Vagina (tissue), 2 donors: ENCODE measurements around the gene PRG2. TPM values are rescaled to one million over a fixed set of nuclear protein-coding genes. Genes with fewer than 3 reads are reported as not detected.

Experiments
- DNase-seq, 2 donors: peaks; one replicate each; pipeline ENCODE4 v3.0.0-alpha.2; 2017; ENCODE audit errors: extremely low spot score in 2 of 2
- H3K27ac ChIP-seq: fragments of 200-600 bp; sonication (generic); one replicate; pipeline ENCODE4 v1.5.1; 2019
- H3K27me3 ChIP-seq: fragments of 200-600 bp; sonication (generic); one replicate; pipeline ENCODE4 v1.5.1; 2019
- H3K36me3 ChIP-seq, 2 donors: fragments of 200-600 bp; sonication (generic); one replicate each; pipeline ENCODE4 v1.5.1; 2017 to 2019
- H3K4me1 ChIP-seq: fragments of 200-600 bp; sonication (generic); one replicate; pipeline ENCODE4 v1.5.1; 2019
- H3K4me3 ChIP-seq, 2 donors: fragments of 200-600 bp; sonication (generic); 1 replicate in 1 of 2; 2 replicates in 1 of 2; pipeline ENCODE4 v1.5.1; 2016 to 2019
- H3K9me3 ChIP-seq: fragments of 200-600 bp; sonication (generic); one replicate; pipeline ENCODE4 v1.5.1; 2019
- POLR2A ChIP-seq, 2 donors: fragments of 450-650 bp; IDR thresholded peaks; one replicate each; pipeline ENCODE4 v1.6.1; 2017; ENCODE audit warnings: antibody characterized with exemption in 2 of 2, mild to moderate bottlenecking in 2 of 2, moderate library complexity in 2 of 2
- POLR2AphosphoS5 ChIP-seq, 2 donors: sonication (generic); formaldehyde crosslinking; IDR thresholded peaks; one replicate each; pipeline ENCODE4 v1.9.0; 2017; ENCODE audit warnings: antibody characterized with exemption in 2 of 2, mild to moderate bottlenecking in 2 of 2, low read depth in 1 of 2; ENCODE audit not compliant: insufficient read depth in 1 of 2
- intact Hi-C: fragments of 100-400 bp; cut with DNase I; formaldehyde crosslinking; loops from one replicate; pipeline ENCODE4 v1.15.1; 2023
- total RNA-seq: library from RNA; depleted of rRNA; stranded (reverse); fragments of >200 nt; gene quantifications from one replicate; pipeline ENCODE4 v1.2.3, GENCODE V29; 2016
- TF ChIP-seq, protein P1 (sequence below), 3 experiments: fragments of 450-650 bp in 2 of 3; fragments of 200-600 bp in 1 of 3; sonication (generic) in 1 of 3; IDR thresholded peaks; one replicate each; pipeline ENCODE4 v1.5.1; 2017 to 2019; ENCODE audit warnings: antibody characterized with exemption in 3 of 3, mild to moderate bottlenecking in 2 of 3, moderate library complexity in 2 of 3

Gene PRG2
- total RNA-seq, 1 donor from 2014 or later = not detected

DNA sequence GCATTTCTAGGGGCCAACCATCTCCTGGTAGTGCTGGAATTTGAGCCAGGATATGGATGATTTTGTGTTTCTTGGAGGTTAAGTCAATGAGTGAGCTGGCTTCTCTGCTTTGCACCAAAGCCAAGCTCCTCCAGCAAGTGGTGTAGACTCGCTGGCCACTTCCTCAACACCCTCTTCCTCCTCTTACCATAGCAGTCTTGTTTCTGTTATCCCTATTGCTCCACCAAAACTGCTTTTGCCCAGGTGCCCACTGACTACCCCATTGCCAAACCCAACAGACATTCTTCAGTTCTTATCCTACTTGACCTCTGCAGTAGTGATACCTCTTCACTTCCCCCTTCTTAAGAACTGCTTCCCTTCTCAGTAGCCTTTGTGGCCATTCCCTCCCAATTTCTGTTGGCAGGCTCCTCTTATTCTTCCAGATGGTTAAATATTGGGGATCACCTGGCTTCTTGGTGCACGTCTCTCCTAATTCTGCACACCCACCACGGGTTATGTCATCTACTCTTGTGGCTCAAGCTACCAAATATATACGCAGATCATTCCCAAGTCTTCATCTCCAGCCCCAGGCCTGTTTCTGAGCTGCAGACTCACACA is 7.0 kb upstream of the PRG2 start:
- Histone ChIP-seq H3K27ac (no peak overlapping the region), H3K4me3 (no peak overlapping the region), H3K36me3 (no peaks in the 10 kb centered on the region), H3K27me3 (no peaks in the 10 kb centered on the region), H3K9me3 (no peaks in the 10 kb centered on the region), H3K4me1 (no peaks in the 10 kb centered on the region)
- no peak for DNase-seq
- intact Hi-C loops = no loop called here
- TF ChIP-seq, protein P1, sequence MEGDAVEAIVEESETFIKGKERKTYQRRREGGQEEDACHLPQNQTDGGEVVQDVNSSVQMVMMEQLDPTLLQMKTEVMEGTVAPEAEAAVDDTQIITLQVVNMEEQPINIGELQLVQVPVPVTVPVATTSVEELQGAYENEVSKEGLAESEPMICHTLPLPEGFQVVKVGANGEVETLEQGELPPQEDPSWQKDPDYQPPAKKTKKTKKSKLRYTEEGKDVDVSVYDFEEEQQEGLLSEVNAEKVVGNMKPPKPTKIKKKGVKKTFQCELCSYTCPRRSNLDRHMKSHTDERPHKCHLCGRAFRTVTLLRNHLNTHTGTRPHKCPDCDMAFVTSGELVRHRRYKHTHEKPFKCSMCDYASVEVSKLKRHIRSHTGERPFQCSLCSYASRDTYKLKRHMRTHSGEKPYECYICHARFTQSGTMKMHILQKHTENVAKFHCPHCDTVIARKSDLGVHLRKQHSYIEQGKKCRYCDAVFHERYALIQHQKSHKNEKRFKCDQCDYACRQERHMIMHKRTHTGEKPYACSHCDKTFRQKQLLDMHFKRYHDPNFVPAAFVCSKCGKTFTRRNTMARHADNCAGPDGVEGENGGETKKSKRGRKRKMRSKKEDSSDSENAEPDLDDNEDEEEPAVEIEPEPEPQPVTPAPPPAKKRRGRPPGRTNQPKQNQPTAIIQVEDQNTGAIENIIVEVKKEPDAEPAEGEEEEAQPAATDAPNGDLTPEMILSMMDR (IDR thresholded peaks at IDR 0.05) = no peak
- no peak for TF ChIP-seq POLR2A (IDR thresholded peaks at IDR 0.05)
- no peak for TF ChIP-seq POLR2AphosphoS5 (IDR thresholded peaks at IDR 0.05; ENCODE audit: insufficient read depth in 1 of 2, low read depth in 1 of 2)

DNA sequence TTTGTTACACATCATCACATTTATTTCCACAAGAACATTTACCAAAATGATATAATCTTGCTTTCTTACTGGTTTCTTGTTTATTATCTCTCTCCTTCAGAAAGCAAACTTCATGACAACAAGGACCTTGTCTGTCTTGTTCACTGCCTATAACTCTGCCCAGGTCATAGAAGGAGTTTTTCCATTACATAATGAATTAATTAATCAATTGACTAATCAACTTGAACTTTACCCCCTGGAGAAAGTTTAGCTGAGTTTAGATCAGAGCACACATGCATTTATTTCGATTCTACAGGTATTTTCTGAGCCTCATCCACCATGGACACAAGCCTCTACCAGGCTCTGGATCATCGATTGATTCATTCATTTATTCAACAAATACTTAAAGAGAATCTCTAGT is 6.3 kb upstream of the PRG2 start:
- intact Hi-C loops = no loop called here
- H3K9me3 ChIP-seq = no peaks in the 10 kb centered on the region

GRCh38 chr11:57395905-57396623 is 5.6 kb upstream of the PRG2 start:
- Histone ChIP-seq H3K27me3 (no peaks in the 10 kb centered on the region), H3K4me3 (no peak overlapping the region), H3K9me3 (no peaks in the 10 kb centered on the region), H3K36me3 (no peaks in the 10 kb centered on the region), H3K27ac (no peak overlapping the region), H3K4me1 (no peaks in the 10 kb centered on the region)
- DNase-seq = no peak
- intact Hi-C loops = no loop called here
- no peak for TF ChIP-seq POLR2AphosphoS5 (IDR thresholded peaks at IDR 0.05; ENCODE audit: insufficient read depth in 1 of 2, low read depth in 1 of 2)
- TF ChIP-seq POLR2A (IDR thresholded peaks at IDR 0.05) = no peak

More for the DNA sequence above, 6.3 kb upstream of the PRG2 start:
- no peak for DNase-seq
- Histone ChIP-seq H3K4me3 (no peak overlapping the region), H3K27ac (no peak overlapping the region), H3K36me3 (no peaks in the 10 kb centered on the region), H3K27me3 (no peaks in the 10 kb centered on the region), H3K4me1 (no peaks in the 10 kb centered on the region)
- TF ChIP-seq, protein P1 (IDR thresholded peaks at IDR 0.05) = no peak
- TF ChIP-seq POLR2AphosphoS5 (IDR thresholded peaks at IDR 0.05; ENCODE audit: insufficient read depth in 1 of 2, low read depth in 1 of 2) (no peak), POLR2A (IDR thresholded peaks at IDR 0.05) (no peak)

DNA sequence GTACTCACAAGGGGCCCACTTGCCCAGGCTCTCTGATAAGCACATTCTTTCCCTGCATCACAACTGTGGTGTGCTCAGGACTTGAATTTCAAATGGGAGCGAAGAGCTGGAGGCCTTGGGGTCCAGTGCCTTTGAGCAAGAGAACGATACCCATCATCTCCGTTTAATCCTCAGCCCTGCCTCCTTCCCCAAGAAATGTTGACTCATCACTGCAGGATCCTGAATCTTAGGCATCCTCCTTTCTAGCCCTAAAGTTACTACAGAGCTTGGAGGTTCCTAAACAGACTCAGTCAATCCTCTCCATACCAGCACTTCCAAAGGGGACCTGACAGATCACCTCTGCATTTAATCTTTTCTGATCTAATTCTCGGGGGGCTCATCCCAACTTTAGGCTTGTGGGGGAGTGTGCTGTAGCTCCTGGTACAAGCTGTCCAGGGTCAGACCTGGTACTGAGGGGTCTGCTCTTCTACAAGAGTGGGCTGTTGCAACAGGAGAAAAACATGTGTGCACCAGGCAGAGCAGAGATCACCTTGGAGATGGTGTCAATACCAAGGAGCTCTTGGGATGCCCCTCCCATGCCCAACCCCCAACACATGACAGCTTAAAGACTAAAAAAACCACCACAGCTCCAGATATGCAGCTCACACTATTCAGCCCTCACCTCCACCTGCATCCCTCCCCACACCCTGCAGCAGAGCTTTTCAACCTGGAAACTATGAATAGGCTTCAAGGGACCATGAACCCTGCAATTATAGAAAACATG is 3.9 kb upstream of the PRG2 start:
- DNase-seq = no peak
- no peaks in the 10 kb centered on the region for H3K27me3 ChIP-seq
- H3K4me3 ChIP-seq = no peak overlapping the region
- TF ChIP-seq, protein P1 (IDR thresholded peaks at IDR 0.05) = no peak
- no peak for TF ChIP-seq POLR2AphosphoS5 (IDR thresholded peaks at IDR 0.05; ENCODE audit: insufficient read depth in 1 of 2, low read depth in 1 of 2)
- no peak for TF ChIP-seq POLR2A (IDR thresholded peaks at IDR 0.05)
- no peaks in the 10 kb centered on the region for H3K9me3 ChIP-seq
- no peaks in the 10 kb centered on the region for H3K36me3 ChIP-seq
- H3K27ac ChIP-seq = no peak overlapping the region
- intact Hi-C loops = no loop called here
- H3K4me1 ChIP-seq = no peaks in the 10 kb centered on the region

DNA sequence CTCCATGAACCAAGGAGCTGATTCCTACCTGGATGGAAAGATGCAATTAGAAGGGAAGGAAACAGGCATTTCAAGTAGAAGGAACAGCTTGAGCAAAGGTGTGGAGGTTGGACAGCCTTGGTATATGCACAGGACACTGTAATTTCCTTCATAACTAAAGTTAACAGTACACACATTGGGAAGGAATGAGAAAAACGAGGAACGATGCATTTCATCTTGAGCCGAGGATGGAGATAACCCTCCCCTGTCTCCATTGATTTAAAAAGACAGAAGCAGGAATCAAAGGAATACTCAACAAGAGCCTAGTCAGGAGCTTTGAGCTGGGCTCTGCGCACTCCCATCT is 2.3 kb upstream of the PRG2 start:
- Histone ChIP-seq H3K36me3 (no peaks in the 10 kb centered on the region), H3K27me3 (no peaks in the 10 kb centered on the region), H3K4me1 (no peaks in the 10 kb centered on the region), H3K27ac (no peak overlapping the region), H3K9me3 (no peaks in the 10 kb centered on the region), H3K4me3 (no peak overlapping the region)
- DNase-seq = no peak
- intact Hi-C loops = no loop called here
- no peak for TF ChIP-seq POLR2AphosphoS5 (IDR thresholded peaks at IDR 0.05; ENCODE audit: insufficient read depth in 1 of 2, low read depth in 1 of 2)
- TF ChIP-seq POLR2A (IDR thresholded peaks at IDR 0.05) = no peak
- TF ChIP-seq, protein P1 (IDR thresholded peaks at IDR 0.05) = no peak
